ENCODE results near the gene F2RL3.
"Not testable (repeated sequence)": the region's sequence is repeated elsewhere in the genome, so short reads cannot be mapped to it uniquely, and the experiment has no call there.

DNA sequence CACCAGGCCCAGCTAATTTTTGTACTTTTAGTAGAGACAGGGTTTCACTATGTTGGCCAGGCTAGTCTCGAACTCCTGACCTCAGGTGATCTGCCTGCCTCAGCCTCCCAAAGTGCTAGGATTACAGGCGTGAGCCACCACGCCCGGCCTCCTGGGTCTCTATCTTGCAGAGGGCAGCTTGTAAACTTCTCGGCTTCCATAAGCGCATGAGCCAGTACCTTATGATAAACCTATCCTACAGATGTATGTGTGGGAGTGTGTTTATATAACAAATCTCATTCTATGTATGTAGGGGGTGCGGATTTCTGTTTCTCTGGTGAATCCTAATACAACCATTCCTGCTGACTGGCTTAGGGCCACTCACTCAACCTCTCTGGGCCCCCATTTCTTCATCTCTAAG lies 51.3 kb downstream of the F2RL3 start:
- not testable (repeated sequence) for TF ChIP-seq CTCF (IDR thresholded peaks at IDR 0.05); POLR2AphosphoS5 (IDR thresholded peaks at IDR 0.05; ENCODE audit: low read depth, low read length); TCF7L2 (IDR thresholded peaks at IDR 0.05; ENCODE audit: low read depth, low read length)
- TF ChIP-seq, protein P1, sequence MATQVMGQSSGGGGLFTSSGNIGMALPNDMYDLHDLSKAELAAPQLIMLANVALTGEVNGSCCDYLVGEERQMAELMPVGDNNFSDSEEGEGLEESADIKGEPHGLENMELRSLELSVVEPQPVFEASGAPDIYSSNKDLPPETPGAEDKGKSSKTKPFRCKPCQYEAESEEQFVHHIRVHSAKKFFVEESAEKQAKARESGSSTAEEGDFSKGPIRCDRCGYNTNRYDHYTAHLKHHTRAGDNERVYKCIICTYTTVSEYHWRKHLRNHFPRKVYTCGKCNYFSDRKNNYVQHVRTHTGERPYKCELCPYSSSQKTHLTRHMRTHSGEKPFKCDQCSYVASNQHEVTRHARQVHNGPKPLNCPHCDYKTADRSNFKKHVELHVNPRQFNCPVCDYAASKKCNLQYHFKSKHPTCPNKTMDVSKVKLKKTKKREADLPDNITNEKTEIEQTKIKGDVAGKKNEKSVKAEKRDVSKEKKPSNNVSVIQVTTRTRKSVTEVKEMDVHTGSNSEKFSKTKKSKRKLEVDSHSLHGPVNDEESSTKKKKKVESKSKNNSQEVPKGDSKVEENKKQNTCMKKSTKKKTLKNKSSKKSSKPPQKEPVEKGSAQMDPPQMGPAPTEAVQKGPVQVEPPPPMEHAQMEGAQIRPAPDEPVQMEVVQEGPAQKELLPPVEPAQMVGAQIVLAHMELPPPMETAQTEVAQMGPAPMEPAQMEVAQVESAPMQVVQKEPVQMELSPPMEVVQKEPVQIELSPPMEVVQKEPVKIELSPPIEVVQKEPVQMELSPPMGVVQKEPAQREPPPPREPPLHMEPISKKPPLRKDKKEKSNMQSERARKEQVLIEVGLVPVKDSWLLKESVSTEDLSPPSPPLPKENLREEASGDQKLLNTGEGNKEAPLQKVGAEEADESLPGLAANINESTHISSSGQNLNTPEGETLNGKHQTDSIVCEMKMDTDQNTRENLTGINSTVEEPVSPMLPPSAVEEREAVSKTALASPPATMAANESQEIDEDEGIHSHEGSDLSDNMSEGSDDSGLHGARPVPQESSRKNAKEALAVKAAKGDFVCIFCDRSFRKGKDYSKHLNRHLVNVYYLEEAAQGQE (IDR thresholded peaks at IDR 0.05; ENCODE audit: insufficient read depth in 1 of 2, low read depth in 2 of 2, low read length in 1 of 2), result not testable (repeated sequence)
